Measurements from ENCODE around the gene PAMR1.

Gene PAMR1

DNA sequence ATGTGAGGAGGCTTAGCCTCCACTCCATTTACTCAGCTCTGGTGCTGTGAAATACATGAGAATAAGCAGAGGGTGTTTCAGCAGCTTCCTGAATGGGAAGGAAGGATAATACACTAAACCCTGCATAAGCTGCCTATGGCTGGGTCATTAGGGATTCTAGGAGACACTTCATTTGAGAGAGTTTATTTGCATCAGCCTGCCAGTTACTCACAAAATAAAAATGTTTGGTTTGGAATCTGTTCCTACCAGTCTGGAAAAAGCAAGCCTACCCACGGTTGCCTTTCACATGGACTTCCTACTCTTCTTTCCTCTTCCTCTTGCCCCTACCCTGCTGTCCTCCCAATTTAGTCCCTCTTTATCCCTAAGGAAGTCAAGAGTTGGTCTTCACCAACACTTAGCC lies 126.5 kb downstream of the PAMR1 start:
- no peak for DNase-seq (ENCODE audit: extremely low spot score)
- no peak for TF ChIP-seq CTCF (IDR thresholded peaks at IDR 0.05; ENCODE audit: control extremely low read depth, extremely low read depth, low read depth, missing control alignments)
- ChIA-PET POLR2A (no interaction called here), CTCF (interaction anchor here (1.9 kb wide), 1 partner anchor 11 kb away, joined by 7 read pairs; no protein-coding TSS in a partner anchor)

DNA sequence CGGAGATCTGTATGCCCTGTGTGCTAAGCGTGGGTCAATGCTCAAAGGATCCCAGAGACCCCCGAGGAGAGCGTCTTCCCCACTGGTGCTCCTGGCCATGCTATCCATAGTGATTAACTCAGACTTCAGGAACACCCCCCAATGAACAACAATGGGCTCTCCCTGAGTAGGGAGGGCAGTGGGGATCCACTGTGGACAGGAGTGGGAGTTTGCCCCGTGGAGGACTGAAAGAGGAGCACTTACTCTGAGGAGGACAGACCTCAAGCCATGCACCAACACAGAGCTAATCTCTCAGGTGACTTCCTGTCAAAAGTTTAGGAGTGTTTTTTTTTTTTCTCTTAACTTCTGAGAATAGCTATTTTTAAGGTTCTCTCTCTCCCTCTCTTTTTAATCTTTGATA lies 130.5 kb downstream of the PAMR1 start:
- ChIA-PET CTCF (interaction anchor here (0.7 to 10.1 kb wide), 11 partner anchors 10 to 882 kb away, joined by 3 to 107 read pairs (median 5); partner anchors contain the start of gene ELF5), POLR2A (interaction anchor here (0.7 kb wide), 1 partner anchor 723 kb away, joined by 4 read pairs; no protein-coding TSS in a partner anchor)
- DNase-seq (ENCODE audit: extremely low spot score), result no peak
- TF ChIP-seq CTCF (IDR thresholded peaks at IDR 0.05; ENCODE audit: control extremely low read depth, extremely low read depth, low read depth, missing control alignments), result no peak

DNA sequence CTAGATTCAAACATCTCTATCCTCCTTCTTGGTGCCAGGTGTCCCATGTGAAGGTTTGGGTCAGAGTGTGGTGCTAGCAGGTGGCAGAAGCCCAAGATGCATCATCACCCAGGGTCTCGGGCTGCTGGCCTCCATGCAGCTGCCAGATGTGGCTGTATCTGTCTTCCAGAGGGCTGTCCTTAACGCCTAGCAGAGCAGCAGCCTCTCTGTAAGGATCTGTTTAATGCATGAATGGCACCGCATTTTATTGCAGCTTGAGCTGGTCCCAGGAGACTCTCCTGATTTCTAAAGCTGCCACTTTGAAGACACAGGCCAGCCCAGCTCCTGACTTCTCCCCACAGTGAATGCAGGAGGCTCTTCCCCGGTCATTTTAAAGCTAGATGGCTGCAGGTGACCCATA lies 132.3 kb downstream of the PAMR1 start:
- DNase-seq (ENCODE audit: extremely low spot score), result no peak
- TF ChIP-seq CTCF (IDR thresholded peaks at IDR 0.05; ENCODE audit: control extremely low read depth, extremely low read depth, low read depth, missing control alignments), result no peak
- ChIA-PET POLR2A (interaction anchor here (0.5 kb wide), 1 partner anchor 218 kb away, joined by 3 read pairs; no protein-coding TSS in a partner anchor), CTCF (interaction anchor here (1.1 to 10.1 kb wide), 21 partner anchors 10 to 880 kb away, joined by 3 to 107 read pairs (median 6); partner anchors contain the start of gene ELF5)

GRCh38 chr11:35391922-35392688 lies 133.3 kb downstream of the PAMR1 start:
- ChIA-PET POLR2A (interaction anchor here (0.8 kb wide), 1 partner anchor 15 kb away, joined by 3 read pairs; no protein-coding TSS in a partner anchor), CTCF (interaction anchor here (0.8 to 10.1 kb wide), 63 partner anchors 10 to 1026 kb away, joined by 3 to 107 read pairs (median 4); partner anchors contain the start of gene ELF5)
- peak; percentile 91 for TF ChIP-seq CTCF (IDR thresholded peaks at IDR 0.05; ENCODE audit: control extremely low read depth, extremely low read depth, low read depth, missing control alignments)
- peak; percentile 75 for DNase-seq (ENCODE audit: extremely low spot score)

- ChIA-PET CTCF (interaction anchor here (0.8 to 10.1 kb wide), 52 partner anchors 9 to 1025 kb away, joined by 3 to 107 read pairs (median 4); partner anchors contain the start of gene ELF5), POLR2A (interaction anchor here (0.8 kb wide), 1 partner anchor 16 kb away, joined by 3 read pairs; no protein-coding TSS in a partner anchor)
- DNase-seq (ENCODE audit: extremely low spot score), result peak; percentile 31
- no peak for TF ChIP-seq CTCF (IDR thresholded peaks at IDR 0.05; ENCODE audit: control extremely low read depth, extremely low read depth, low read depth, missing control alignments)
Observed at GRCh38 chr11:35390737-35391682, 134.4 kb downstream of the PAMR1 start.
